ENCODE results near the gene ZNF253. TPM values are rescaled to one million over a fixed set of nuclear protein-coding genes. Genes with fewer than 3 reads are reported as not detected.

The ZNF253 gene
- total RNA-seq, 1 donor from 2014 or later: 8.1 TPM

DNA sequence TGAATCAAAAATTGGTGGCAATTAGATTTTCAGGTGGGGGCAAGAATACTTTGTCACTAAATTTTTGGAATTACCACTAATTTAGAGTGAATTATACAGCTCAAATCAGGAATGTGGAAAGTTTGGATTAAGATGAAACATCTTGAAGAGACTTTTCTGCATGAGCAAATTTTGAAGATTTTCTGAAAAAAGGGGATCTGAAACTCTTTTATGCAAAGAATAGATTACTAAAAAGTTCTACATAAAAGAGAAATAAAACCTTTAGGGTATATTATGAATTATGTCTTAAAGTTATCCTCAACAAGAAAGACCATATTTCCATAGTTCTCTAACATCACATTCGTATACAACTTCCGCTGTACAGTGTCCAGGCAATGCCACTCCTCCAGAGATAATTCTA, 71.7 kb downstream of the ZNF253 start:
- DNase-seq (ENCODE audit: low read depth): no peak
- no peak overlapping the region for H3K4me3 ChIP-seq (ENCODE audit: low read depth, low read length)
- TF ChIP-seq, protein P1, sequence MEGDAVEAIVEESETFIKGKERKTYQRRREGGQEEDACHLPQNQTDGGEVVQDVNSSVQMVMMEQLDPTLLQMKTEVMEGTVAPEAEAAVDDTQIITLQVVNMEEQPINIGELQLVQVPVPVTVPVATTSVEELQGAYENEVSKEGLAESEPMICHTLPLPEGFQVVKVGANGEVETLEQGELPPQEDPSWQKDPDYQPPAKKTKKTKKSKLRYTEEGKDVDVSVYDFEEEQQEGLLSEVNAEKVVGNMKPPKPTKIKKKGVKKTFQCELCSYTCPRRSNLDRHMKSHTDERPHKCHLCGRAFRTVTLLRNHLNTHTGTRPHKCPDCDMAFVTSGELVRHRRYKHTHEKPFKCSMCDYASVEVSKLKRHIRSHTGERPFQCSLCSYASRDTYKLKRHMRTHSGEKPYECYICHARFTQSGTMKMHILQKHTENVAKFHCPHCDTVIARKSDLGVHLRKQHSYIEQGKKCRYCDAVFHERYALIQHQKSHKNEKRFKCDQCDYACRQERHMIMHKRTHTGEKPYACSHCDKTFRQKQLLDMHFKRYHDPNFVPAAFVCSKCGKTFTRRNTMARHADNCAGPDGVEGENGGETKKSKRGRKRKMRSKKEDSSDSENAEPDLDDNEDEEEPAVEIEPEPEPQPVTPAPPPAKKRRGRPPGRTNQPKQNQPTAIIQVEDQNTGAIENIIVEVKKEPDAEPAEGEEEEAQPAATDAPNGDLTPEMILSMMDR (conservative IDR thresholded peaks at IDR 0.05; ENCODE audit: low read depth, low read length): no peak

GRCh38 chr19:19938449-19938848, 72.8 kb downstream of the ZNF253 start:
- H3K4me3 ChIP-seq (ENCODE audit: low read depth, low read length): no peak overlapping the region
- TF ChIP-seq, protein P1 (conservative IDR thresholded peaks at IDR 0.05; ENCODE audit: low read depth, low read length): no peak
- no peak for DNase-seq (ENCODE audit: low read depth)

DNA sequence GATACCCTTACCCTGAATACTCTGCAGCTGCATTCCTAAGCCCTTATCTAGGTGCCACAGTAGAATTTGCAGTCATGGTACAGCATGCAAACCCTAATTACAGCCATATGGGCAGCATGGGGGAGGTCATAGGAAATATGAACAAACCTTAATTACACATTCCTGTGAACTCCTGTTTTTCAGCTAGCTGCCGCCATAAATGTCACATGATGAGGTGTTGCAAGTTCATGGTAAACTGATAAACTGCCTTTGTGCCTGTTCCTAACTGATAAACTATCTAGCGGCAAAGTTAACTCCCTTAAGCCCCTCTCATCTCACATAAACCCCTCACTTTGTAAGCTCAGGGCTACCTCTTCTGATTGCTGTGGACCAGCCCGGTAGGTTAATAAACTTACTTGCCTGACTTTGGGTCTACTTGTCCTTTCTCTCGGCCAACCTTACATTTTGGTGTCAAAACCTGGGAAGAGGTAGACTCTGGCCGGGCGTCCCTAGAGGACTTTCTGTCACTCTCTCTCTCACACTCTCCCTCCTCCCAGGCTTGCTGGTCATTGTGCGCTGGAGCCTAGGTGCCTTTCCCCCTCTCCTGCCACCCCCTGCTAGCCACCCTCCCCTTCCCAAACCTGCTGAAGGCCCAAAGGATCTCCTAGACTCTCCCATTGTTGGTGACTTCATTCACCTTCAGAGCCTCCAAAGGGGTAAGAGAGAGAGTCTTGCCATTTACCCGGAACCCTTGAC, 78.3 kb downstream of the ZNF253 start:
- DNase-seq (ENCODE audit: low read depth): no peak
- TF ChIP-seq, protein P1 (conservative IDR thresholded peaks at IDR 0.05; ENCODE audit: low read depth, low read length): no peak
- H3K4me3 ChIP-seq (ENCODE audit: low read depth, low read length): no peak overlapping the region

Other genes with a start within 250 kb of the ZNF253 start
- gene PBX4, start 247.2 kb upstream of the ZNF253 start, total RNA-seq: 0.43 and 2.7 TPM in 2 replicates
- gene LPAR2, start 237.7 kb upstream of the ZNF253 start, total RNA-seq: 17.1 and 34.1 TPM in 2 replicates
- gene GMIP, start 222.2 kb upstream of the ZNF253 start, total RNA-seq: 14.6 and 17.0 TPM in 2 replicates
- gene ATP13A1, start 202.2 kb upstream of the ZNF253 start, total RNA-seq: 97.2 and 242 TPM in 2 replicates
- gene ZNF101, start 197.0 kb upstream of the ZNF253 start, total RNA-seq: 6.2 and 7.6 TPM in 2 replicates
- gene ZNF14, start 132.8 kb upstream of the ZNF253 start, total RNA-seq: 2.0 and 2.7 TPM in 2 replicates
- gene ZNF506, start 44.1 kb upstream of the ZNF253 start, total RNA-seq: 10.4 and 12.8 TPM in 2 replicates
- 10.7 and 14.4 TPM in 2 replicates for gene ZNF93, start 35.1 kb downstream of the ZNF253 start, total RNA-seq
- 1.7 and 2.8 TPM in 2 replicates for gene ZNF682, start 173.6 kb downstream of the ZNF253 start, total RNA-seq
- 3.6 and 5.9 TPM in 2 replicates for gene ZNF90, start 212.1 kb downstream of the ZNF253 start, total RNA-seq